Smooth muscle cell (in vitro differentiated cells): Measurements from ENCODE around the gene TECRL. TPM values are rescaled to one million over a fixed set of nuclear protein-coding genes. Genes with fewer than 3 reads are reported as not detected.

Source experiments
- DNase-seq: peaks from one replicate; lab custom pipeline; 2025; ENCODE audit not compliant: unreplicated experiment; lab: John Stamatoyannopoulos, UW
- H2AFZ ChIP-seq: fragments of 200-600 bp; sonication (generic); 2 replicates; pipeline ENCODE4 v1.6.0; 2016; ENCODE audit warnings: antibody characterized with exemption, low read depth, mild to moderate bottlenecking
- H3F3A ChIP-seq: fragments of 200-600 bp; sonication (generic); 2 replicates; pipeline ENCODE4 v1.6.0; 2017; ENCODE audit warnings: antibody characterized with exemption, low read depth
- H3K27ac ChIP-seq: fragments of 200-600 bp; sonication (generic); 2 replicates; pipeline ENCODE4 v1.5.1; 2016; ENCODE audit warnings: low read depth, mild to moderate bottlenecking
- H3K27me3 ChIP-seq: fragments of 200-600 bp; sonication (generic); 2 replicates; pipeline ENCODE4 v1.6.1; 2016; ENCODE audit warnings: low read depth, mild to moderate bottlenecking
- H3K36me3 ChIP-seq: fragments of 200-600 bp; sonication (generic); 2 replicates; pipeline ENCODE4 v1.5.1; 2016; ENCODE audit warnings: low read depth
- H3K4me1 ChIP-seq: fragments of 200-600 bp; sonication (generic); 2 replicates; pipeline ENCODE4 v1.5.1; 2016; ENCODE audit warnings: low read depth
- H3K4me2 ChIP-seq: fragments of 200-600 bp; sonication (generic); 2 replicates; pipeline ENCODE4 v1.6.0; 2016; ENCODE audit warnings: mild to moderate bottlenecking
- H3K4me3 ChIP-seq: fragments of 200-600 bp; sonication (generic); 2 replicates; pipeline ENCODE4 v1.5.1; 2016; ENCODE audit warnings: mild to moderate bottlenecking
- H3K79me2 ChIP-seq: fragments of 200-600 bp; sonication (generic); 2 replicates; pipeline ENCODE4 v1.6.0; 2016; ENCODE audit warnings: low read depth, mild to moderate bottlenecking
- H3K9ac ChIP-seq: fragments of 200-600 bp; sonication (generic); 2 replicates; pipeline ENCODE4 v1.6.0; 2016; ENCODE audit warnings: low read depth
- H3K9me3 ChIP-seq: fragments of 200-600 bp; sonication (generic); replicated peaks from 2 replicates; pipeline ENCODE4 v1.5.1; 2016; ENCODE audit warnings: low read depth
- H4K20me1 ChIP-seq: fragments of 200-600 bp; sonication (generic); 2 replicates; pipeline ENCODE4 v1.6.0; 2016; ENCODE audit warnings: low read depth
- WGBS: methylation state at CpG from one replicate; pipeline ENCODE4 v1.1.7; 2016; ENCODE audit warnings: low lambda C conversion rate; 5-methylcytosine and 5-hydroxymethylcytosine counted together
- polyA plus RNA-seq: library from polyadenylated mRNA; unstranded; fragments of >200 nt; fragmentation: Nextera tagmentation; extraction: Ambion mirVana; gene quantifications from 2 replicates; pipeline ENCODE4 v1.2.1, GENCODE V29; 2016
- total RNA-seq: library from RNA; depleted of rRNA; stranded (reverse); fragments of >200 nt; gene quantifications from 2 replicates; pipeline ENCODE4 v1.2.3, GENCODE V29; 2014
- TF ChIP-seq, protein P1 (sequence below): fragments of 200-600 bp; sonication (generic); IDR thresholded peaks from 2 replicates; pipeline ENCODE4 v1.5.1; 2017; ENCODE audit warnings: borderline replicate concordance, mild to moderate bottlenecking, antibody characterized with exemption; ENCODE audit not compliant: insufficient read depth, poor library complexity, severe bottlenecking

The TECRL gene
- total and polyA plus RNA-seq, 2 experiments from 2014 or later: not detected

DNA sequence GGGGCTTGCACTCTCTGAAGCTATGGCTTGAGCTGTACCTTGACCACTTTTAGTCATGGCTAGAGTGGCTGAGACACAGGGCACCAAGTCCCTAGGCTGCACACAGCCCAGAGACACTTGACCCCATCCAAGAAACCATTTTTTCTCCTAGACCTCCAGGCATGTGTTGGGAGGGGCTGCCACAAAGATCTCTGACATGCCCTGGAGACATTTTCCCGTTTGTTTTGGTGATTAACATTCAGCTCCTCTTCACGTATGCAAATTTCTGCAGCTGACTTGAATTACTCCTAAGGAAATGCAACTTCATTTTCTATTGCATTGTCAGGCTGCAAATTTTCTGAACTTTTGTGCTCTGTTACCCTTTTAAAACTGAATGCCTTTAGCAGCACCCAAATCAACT is 142.6 kb downstream of the TECRL start:
- no peak overlapping the region for H3K27ac ChIP-seq
- no peak overlapping the region for H3K9ac ChIP-seq
- H4K20me1 ChIP-seq: no peaks in the 10 kb centered on the region
- H3F3A ChIP-seq: no peaks in the 10 kb centered on the region
- no peak overlapping the region for H2AFZ ChIP-seq
- no peaks in the 10 kb centered on the region for H3K4me1 ChIP-seq
- 72% methylated on average over 2 of the region's 2 CpGs for WGBS
- H3K4me3 ChIP-seq: no peak overlapping the region
- DNase-seq: no peak
- H3K27me3 ChIP-seq: no peaks in the 10 kb centered on the region
- no peak overlapping the region for H3K4me2 ChIP-seq
- no peaks in the 10 kb centered on the region for H3K36me3 ChIP-seq
- H3K79me2 ChIP-seq: no peaks in the 10 kb centered on the region
- no peaks in the 10 kb centered on the region for H3K9me3 ChIP-seq
- TF ChIP-seq, protein P1, sequence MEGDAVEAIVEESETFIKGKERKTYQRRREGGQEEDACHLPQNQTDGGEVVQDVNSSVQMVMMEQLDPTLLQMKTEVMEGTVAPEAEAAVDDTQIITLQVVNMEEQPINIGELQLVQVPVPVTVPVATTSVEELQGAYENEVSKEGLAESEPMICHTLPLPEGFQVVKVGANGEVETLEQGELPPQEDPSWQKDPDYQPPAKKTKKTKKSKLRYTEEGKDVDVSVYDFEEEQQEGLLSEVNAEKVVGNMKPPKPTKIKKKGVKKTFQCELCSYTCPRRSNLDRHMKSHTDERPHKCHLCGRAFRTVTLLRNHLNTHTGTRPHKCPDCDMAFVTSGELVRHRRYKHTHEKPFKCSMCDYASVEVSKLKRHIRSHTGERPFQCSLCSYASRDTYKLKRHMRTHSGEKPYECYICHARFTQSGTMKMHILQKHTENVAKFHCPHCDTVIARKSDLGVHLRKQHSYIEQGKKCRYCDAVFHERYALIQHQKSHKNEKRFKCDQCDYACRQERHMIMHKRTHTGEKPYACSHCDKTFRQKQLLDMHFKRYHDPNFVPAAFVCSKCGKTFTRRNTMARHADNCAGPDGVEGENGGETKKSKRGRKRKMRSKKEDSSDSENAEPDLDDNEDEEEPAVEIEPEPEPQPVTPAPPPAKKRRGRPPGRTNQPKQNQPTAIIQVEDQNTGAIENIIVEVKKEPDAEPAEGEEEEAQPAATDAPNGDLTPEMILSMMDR: no peak

DNA sequence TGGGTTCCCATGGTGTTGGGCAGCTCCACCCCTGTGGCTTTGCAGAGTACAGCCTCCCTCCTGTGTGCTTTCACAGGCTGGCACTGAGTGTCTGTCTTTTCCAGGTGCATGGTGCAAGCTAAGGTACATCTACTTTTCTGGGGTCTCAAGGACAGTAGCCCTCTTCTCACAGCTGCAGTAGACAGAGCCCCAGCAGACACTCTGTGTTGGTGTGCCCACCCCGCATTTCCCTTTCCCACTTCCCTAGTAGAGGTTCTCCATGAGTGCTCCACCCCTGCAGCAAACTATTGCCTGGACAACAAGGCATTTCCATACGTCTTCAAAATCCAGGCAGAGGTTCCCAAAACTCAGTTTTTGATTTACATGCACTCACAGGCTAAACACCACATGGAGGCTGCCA is 143.0 kb downstream of the TECRL start:
- no peak for DNase-seq
- Histone ChIP-seq H3K36me3 (no peaks in the 10 kb centered on the region), H3K79me2 (no peaks in the 10 kb centered on the region), H2AFZ (no peak overlapping the region), H3K9me3 (no peaks in the 10 kb centered on the region), H4K20me1 (no peaks in the 10 kb centered on the region), H3K27ac (no peak overlapping the region), H3K4me3 (no peak overlapping the region), H3K9ac (no peak overlapping the region), H3F3A (no peaks in the 10 kb centered on the region), H3K4me2 (no peak overlapping the region), H3K27me3 (no peaks in the 10 kb centered on the region), H3K4me1 (no peaks in the 10 kb centered on the region)
- TF ChIP-seq, protein P1: no peak
- 92% methylated on average over 2 of the region's 2 CpGs for WGBS

DNA sequence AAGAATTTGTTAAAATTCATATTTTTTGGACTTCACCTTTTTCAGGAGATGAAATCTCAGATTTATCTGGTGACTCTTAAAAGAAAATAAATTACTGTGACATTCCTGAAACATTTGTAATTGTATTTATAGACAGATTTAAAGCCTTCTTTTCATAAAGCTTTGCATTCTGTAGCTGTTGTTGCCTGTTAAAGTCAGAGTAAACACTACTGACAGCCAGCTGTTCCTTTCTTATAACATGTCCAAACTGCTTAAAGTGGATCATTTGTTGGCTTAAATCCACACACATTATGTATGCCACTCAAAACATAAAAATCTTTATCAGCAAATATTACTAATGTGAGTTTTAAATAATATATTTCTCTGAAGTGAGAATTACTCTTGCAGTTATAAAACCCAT is 157.5 kb downstream of the TECRL start:
- H2AFZ ChIP-seq: no peak overlapping the region
- no peaks in the 10 kb centered on the region for H3K9me3 ChIP-seq
- no peak for DNase-seq
- H4K20me1 ChIP-seq: no peaks in the 10 kb centered on the region
- no peak overlapping the region for H3K27ac ChIP-seq
- TF ChIP-seq, protein P1: no peak
- no peak overlapping the region for H3K9ac ChIP-seq
- no peaks in the 10 kb centered on the region for H3K36me3 ChIP-seq
- H3K4me2 ChIP-seq: no peak overlapping the region
- H3K79me2 ChIP-seq: no peaks in the 10 kb centered on the region
- H3K4me1 ChIP-seq: no peaks in the 10 kb centered on the region
- H3K27me3 ChIP-seq: no peaks in the 10 kb centered on the region
- no peaks in the 10 kb centered on the region for H3F3A ChIP-seq
- H3K4me3 ChIP-seq: no peak overlapping the region

DNA sequence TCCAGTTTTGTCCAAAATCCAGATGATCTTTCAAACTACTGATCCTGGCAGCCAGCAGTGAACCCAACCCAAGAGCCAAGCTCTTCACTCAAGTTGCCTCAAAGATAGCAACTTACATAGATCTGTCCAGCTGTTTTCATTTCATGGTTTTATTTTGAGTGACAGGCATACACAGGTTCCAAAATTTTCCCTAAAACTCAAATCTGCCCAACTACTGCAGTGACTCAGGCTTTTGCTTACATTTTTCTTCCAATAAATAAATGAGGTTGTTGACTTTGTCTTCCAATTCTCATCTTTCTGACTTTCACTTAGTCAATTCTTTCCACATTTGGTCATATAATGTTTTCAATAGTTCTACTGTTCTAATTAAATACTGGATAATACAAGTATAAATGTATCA is 158.8 kb downstream of the TECRL start:
- H3K4me1 ChIP-seq: no peaks in the 10 kb centered on the region
- DNase-seq: no peak
- H3K79me2 ChIP-seq: no peaks in the 10 kb centered on the region
- H3K36me3 ChIP-seq: no peaks in the 10 kb centered on the region
- no peaks in the 10 kb centered on the region for H4K20me1 ChIP-seq
- no peaks in the 10 kb centered on the region for H3K9me3 ChIP-seq
- H3F3A ChIP-seq: no peaks in the 10 kb centered on the region
- no peaks in the 10 kb centered on the region for H3K27me3 ChIP-seq
- no peak overlapping the region for H3K4me2 ChIP-seq
- H3K4me3 ChIP-seq: no peak overlapping the region
- no peak overlapping the region for H3K9ac ChIP-seq
- H3K27ac ChIP-seq: no peak overlapping the region
- TF ChIP-seq, protein P1: no peak
- no peak overlapping the region for H2AFZ ChIP-seq
